ENCODE results near the gene ZNF226. TPM values are rescaled to one million over a fixed set of nuclear protein-coding genes. Genes with fewer than 3 reads are reported as not detected.
"Not testable (repeated sequence)": the region's sequence is repeated elsewhere in the genome, so short reads cannot be mapped to it uniquely, and the experiment has no call there.

ZNF226 gene
- 10 to 100 TPM; 12.9 to 14.4 (median 13.2) TPM for total RNA-seq

DNA sequence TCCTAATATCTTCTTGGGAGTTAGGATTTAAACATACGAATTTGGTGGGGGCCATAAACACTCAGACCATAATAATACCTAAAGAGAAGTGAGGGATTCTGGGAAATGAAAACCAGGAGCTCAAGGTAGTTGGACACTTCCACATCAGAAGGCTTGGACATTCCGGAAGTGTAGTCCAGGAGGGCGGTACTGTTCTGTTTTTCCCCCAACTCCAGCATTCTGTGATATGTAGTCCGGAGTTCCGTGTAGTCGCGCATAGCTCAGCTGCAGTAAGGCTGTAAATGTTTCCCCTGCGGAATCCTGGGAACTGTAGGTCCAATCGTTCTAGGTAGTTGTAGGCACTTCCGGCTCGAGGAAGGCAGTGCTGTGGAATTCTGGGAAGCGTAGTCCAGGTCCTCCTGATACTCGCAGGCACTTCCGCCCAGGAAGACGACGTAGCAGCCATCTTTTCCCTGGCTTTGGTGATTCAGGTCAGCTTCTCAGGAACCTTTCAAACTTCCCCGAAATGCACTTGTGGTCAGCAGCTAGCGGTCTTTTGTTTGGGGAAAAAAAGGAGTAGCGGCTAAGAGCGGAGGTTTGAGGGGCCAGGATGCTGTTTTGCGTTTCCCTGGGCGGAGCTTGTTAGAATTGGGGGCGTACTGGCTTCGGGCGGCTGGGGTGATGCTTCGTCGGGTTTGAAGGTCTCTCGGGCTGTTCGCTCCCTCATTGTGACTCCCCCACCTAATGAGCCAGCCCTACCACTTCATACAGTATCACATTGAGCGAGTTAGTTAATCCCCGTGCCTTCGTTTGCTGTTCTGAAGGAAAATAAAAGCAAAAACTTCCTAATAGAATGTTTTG is at the start of gene ZNF226:
ZNF226 (plus strand) TSS at position 428 of the 840 bp plus-strand sequence. CDS start 4,981 bp downstream, outside the sequence.
- DNase-seq (ENCODE audit: extremely low spot score) = peak; percentile 95
- peaks cover 9 to 15% (median 13%) of the 10 kb centered on the region in 4 donors for H3K4me1 ChIP-seq
- H3K9me3 ChIP-seq = peaks cover 0 to 66% (median 51%) of the 10 kb centered on the region in 4 donors
- intact Hi-C loops (cut with DNase I) = loop anchor here (5.0 to 10.0 kb wide), 3 partner anchors 47 to 140 kb away; partner anchors contain the start of genes ZNF225, ZNF227 and ZNF235
- WGBS = under 1% methylated on average over 29 of the region's 32 CpGs
- H3K27me3 ChIP-seq = no peaks in the 10 kb centered on the region
- TF ChIP-seq POLR2AphosphoS5 (IDR thresholded peaks at IDR 0.05) = peak; percentile 72 to 95
- TF ChIP-seq, protein P1, sequence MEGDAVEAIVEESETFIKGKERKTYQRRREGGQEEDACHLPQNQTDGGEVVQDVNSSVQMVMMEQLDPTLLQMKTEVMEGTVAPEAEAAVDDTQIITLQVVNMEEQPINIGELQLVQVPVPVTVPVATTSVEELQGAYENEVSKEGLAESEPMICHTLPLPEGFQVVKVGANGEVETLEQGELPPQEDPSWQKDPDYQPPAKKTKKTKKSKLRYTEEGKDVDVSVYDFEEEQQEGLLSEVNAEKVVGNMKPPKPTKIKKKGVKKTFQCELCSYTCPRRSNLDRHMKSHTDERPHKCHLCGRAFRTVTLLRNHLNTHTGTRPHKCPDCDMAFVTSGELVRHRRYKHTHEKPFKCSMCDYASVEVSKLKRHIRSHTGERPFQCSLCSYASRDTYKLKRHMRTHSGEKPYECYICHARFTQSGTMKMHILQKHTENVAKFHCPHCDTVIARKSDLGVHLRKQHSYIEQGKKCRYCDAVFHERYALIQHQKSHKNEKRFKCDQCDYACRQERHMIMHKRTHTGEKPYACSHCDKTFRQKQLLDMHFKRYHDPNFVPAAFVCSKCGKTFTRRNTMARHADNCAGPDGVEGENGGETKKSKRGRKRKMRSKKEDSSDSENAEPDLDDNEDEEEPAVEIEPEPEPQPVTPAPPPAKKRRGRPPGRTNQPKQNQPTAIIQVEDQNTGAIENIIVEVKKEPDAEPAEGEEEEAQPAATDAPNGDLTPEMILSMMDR (IDR thresholded peaks at IDR 0.05) = no peak
- TF ChIP-seq POLR2A (IDR thresholded peaks at IDR 0.05; ENCODE audit: low read depth) = no peak
- no peak for TF ChIP-seq EP300 (IDR thresholded peaks at IDR 0.05)
- H3K27ac ChIP-seq (replicated peaks in 1 of 4) = peak within 1 kb of the TSS; percentile 78 to 88 (median 87)
- H3K36me3 ChIP-seq = peaks cover 20 to 38% (median 29%) of the 10 kb centered on the region in 4 donors
- peak within 1 kb of the TSS; percentile 67 to 82 (median 71) for H3K4me3 ChIP-seq

DNA sequence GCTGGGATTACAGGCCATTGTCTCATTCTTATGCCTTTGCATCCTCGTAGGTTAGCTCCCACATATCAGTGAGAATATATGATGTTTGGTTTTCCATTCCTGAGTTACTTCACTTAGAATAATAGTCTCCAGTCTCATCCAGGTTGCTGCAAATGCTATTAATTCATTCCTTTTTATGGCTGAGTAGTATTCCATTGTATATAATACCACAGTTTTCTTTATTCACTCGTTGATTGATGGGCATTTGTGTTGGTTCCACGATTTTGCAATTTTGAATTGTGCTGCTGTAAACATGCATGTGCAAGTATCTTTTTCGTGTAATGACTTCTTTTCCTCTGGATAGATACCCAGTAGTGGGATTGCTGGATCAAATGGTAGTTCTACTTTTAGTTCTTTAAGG is 43.7 kb upstream of the ZNF226 start:
- H3K4me1 ChIP-seq; intact Hi-C loops (cut with DNase I); H3K4me3 ChIP-seq; H3K27ac ChIP-seq (replicated peaks in 1 of 4); H3K27me3 ChIP-seq; DNase-seq (ENCODE audit: extremely low spot score): not testable (repeated sequence)
- 99% methylated on average over 4 of the region's 4 CpGs for WGBS
- H3K9me3 ChIP-seq = peaks cover 0 to 46% (median 31%) of the 10 kb centered on the region in 4 donors
- H3K36me3 ChIP-seq = peaks cover 72 to 95% (median 88%) of the 10 kb centered on the region in 4 donors

DNA sequence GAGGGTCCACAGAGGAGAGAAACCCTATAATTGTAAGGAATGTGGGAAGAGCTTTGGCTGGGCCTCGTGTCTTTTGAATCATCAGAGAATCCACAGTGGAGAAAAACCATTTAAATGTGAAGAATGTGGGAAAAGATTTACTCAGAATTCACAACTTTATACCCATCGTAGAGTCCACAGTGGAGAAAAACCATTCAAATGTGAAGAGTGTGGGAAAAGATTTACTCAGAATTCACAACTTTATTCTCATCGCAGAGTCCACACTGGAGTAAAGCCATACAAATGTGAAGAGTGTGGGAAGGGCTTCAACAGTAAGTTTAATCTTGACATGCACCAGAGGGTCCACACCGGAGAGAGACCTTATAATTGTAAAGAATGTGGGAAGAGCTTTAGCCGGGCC is 32.9 kb upstream of the ZNF226 start:
- TF ChIP-seq EP300 (IDR thresholded peaks at IDR 0.05) = no peak
- TF ChIP-seq POLR2AphosphoS5 (IDR thresholded peaks at IDR 0.05) = no peak
- TF ChIP-seq POLR2A (IDR thresholded peaks at IDR 0.05; ENCODE audit: low read depth) = no peak
- TF ChIP-seq, protein P1 (IDR thresholded peaks at IDR 0.05) = no peak
- Histone ChIP-seq H3K36me3 (peaks cover 37 to 55% (median 44%) of the 10 kb centered on the region in 4 donors), H3K9me3 (peaks cover 0 to 67% (median 37%) of the 10 kb centered on the region in 4 donors), H3K27me3 (no peaks in the 10 kb centered on the region), H3K4me3 (no peak overlapping the region), H3K4me1 (no peaks in the 10 kb centered on the region), H3K27ac (replicated peaks in 1 of 4) (no peak overlapping the region)
- WGBS = 96% methylated on average over 5 of the region's 5 CpGs
- intact Hi-C loops (cut with DNase I) = no loop called here
- DNase-seq (ENCODE audit: extremely low spot score) = no peak

DNA sequence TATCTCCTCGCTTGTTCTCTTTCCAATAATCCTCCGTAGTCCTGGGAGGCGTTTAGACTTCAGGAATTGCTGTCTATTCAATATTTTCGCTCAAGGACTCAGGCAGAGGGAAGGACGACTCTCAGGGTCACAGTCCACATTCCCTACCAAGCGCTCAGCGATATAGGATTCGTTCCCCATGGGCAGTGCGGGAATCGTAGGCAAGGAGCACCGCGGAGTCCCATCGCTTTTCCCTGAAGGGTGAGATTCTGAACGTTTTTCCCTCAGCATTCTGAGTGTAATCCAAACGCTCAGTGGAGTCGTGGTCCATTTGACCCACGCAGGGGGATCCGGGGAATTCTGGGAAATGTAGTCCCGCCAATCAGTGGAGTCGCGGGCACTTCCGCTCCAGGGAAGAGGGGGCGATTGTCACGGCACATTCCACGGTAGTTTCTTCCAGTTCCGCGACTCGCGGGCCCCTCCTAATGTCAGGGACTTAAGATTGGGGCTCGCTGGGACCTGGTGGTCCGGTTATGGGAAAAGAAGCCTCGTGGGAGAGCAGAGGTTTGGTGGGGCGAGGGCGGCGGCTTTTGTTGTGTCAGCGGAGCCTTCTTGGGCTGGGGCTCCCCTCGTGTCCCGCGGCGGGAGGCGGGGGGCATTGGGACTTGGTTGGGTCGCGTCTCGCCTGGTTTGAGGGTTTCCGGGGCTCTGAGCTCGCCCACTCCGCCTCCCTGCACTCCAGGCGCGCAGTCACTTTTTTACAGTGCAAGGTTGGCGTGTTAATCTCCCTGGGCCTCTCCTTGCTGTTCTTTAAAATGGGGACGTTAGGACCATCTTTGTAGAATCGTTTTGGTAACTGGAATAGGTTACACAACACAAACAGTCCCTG is 23.5 kb upstream of the ZNF226 start, which contains the start of gene ZNF234:
ZNF234 (plus strand) TSS at position 364 of the 868 bp plus-strand sequence. CDS start 3,079 bp downstream, outside the sequence.
- Histone ChIP-seq H3K4me3 (peak within 1 kb of the TSS; percentile 72 to 83 (median 77)), H3K27ac (replicated peaks in 1 of 4) (peak within 1 kb of the TSS; percentile 76 to 83 (median 82)), H3K36me3 (peaks cover 11 to 26% (median 21%) of the 10 kb centered on the region in 4 donors), H3K4me1 (peaks cover 9 to 23% (median 19%) of the 10 kb centered on the region in 4 donors), H3K27me3 (no peaks in the 10 kb centered on the region), H3K9me3 (no peaks in the 10 kb centered on the region)
- DNase-seq (ENCODE audit: extremely low spot score) = peak; percentile 95
- 0% methylated on average over 17 of the region's 52 CpGs for WGBS
- intact Hi-C loops (cut with DNase I) = loop anchor here (2.0 kb wide), 1 partner anchor 19 kb away; no protein-coding TSS in a partner anchor
- TF ChIP-seq POLR2AphosphoS5 (IDR thresholded peaks at IDR 0.05) (peak; percentile 73 to 74), POLR2A (IDR thresholded peaks at IDR 0.05; ENCODE audit: low read depth) (no peak)

DNA sequence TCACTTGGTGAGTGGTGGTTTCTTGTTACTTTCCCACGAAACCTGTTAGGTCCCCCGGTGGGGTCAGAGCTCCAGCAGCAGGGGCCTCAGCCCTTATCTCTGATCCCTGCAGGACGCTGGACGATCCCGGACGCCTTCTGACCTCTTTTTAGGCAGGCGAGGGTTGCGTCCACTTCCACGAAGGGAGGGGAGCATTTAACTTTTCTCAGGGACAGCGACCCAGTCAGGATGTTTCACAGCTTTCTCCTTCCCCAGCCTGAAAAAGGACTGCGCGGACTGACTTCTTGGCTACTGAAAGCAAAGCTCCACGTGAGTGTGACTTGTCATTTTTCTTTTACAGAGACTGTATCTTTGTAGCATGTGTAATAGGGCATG is 22.9 kb upstream of the ZNF226 start:
- peaks cover 9 to 23% (median 19%) of the 10 kb centered on the region in 4 donors for H3K4me1 ChIP-seq
- 4% methylated on average over 11 of the region's 13 CpGs for WGBS
- intact Hi-C loops (cut with DNase I) = no loop called here
- TF ChIP-seq POLR2AphosphoS5 (IDR thresholded peaks at IDR 0.05) (no peak), POLR2A (IDR thresholded peaks at IDR 0.05; ENCODE audit: low read depth) (no peak), EP300 (IDR thresholded peaks at IDR 0.05) (no peak)
- TF ChIP-seq, protein P1 (IDR thresholded peaks at IDR 0.05) = no peak
- no peaks in the 10 kb centered on the region for H3K27me3 ChIP-seq
- peak overlapping the region; percentile 72 to 83 (median 77) for H3K4me3 ChIP-seq
- H3K9me3 ChIP-seq = no peaks in the 10 kb centered on the region
- H3K27ac ChIP-seq (replicated peaks in 1 of 4) = peak overlapping the region; percentile 76 to 83 (median 82)
- H3K36me3 ChIP-seq = peaks cover 11 to 32% (median 25%) of the 10 kb centered on the region in 4 donors
- DNase-seq (ENCODE audit: extremely low spot score) = no peak
